ENCODE data around the gene MYO5A.

MYO5A gene

DNA sequence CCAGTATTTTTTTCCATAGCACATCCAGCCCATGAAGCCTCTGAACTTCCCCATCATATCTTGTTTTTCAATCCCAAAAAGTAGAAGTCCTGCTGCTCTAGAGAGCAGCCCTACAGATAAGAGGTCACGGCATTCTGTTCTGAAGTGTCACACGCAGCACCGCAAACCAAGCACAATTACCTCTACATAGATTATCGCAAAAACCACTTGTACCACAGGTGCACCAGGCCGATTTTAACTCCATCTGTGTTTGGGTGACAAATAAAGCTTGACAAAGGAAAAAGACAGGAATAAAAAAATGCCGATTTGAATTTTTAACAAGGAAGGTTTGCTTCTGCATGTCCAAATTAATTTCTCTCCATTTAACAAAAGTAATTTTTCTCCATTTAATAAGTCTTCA, 113.7 kb downstream of the MYO5A start:
- TF ChIP-seq, protein P1, sequence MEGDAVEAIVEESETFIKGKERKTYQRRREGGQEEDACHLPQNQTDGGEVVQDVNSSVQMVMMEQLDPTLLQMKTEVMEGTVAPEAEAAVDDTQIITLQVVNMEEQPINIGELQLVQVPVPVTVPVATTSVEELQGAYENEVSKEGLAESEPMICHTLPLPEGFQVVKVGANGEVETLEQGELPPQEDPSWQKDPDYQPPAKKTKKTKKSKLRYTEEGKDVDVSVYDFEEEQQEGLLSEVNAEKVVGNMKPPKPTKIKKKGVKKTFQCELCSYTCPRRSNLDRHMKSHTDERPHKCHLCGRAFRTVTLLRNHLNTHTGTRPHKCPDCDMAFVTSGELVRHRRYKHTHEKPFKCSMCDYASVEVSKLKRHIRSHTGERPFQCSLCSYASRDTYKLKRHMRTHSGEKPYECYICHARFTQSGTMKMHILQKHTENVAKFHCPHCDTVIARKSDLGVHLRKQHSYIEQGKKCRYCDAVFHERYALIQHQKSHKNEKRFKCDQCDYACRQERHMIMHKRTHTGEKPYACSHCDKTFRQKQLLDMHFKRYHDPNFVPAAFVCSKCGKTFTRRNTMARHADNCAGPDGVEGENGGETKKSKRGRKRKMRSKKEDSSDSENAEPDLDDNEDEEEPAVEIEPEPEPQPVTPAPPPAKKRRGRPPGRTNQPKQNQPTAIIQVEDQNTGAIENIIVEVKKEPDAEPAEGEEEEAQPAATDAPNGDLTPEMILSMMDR (IDR thresholded peaks at IDR 0.05; ENCODE audit: extremely low read depth, missing control alignments): no peak

DNA sequence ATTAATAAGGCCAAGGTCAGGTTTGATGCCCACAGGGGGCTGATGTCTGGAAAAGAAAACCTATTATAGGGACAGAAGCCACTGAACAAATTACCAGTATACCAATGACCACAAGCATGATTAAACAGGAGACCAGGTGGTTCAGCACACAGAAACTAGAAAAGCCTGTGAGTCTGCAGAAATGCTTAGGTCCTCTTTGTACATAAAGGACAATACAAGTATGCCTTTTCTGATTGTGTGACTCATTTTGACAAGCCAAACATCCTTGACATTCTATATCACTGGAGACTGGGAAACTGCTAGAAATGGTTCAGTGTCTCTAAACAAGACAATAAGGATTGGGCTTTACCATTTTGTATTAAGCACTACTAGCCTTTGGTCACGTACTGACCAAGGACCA, 119.9 kb downstream of the MYO5A start:
- TF ChIP-seq, protein P1 (IDR thresholded peaks at IDR 0.05; ENCODE audit: extremely low read depth, missing control alignments): no peak
- no peak for DNase-seq (ENCODE audit: low spot score)

More for the DNA sequence above, 113.7 kb downstream of the MYO5A start:
- no peak for DNase-seq (ENCODE audit: low spot score)

DNA sequence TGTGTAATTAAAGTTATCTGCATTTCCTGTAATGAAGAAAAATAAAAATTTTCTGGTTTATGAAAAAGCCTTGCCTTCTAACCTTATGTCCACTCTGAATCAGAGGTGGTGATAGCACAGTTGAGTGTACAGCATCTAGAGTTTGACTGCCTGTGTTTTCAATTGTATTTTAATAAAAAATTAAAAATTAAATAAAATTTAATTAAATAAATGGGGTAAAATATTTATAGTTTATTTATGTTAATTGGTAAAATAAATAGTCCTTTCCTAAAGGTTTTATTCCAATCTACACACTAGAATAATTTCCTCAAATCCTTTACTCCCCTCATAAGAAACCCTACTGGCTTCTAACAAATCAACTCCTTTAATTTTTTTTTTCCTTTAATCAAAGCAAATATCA, 121.3 kb downstream of the MYO5A start:
- no peak for DNase-seq (ENCODE audit: low spot score)
- TF ChIP-seq, protein P1 (IDR thresholded peaks at IDR 0.05; ENCODE audit: extremely low read depth, missing control alignments): no peak

DNA sequence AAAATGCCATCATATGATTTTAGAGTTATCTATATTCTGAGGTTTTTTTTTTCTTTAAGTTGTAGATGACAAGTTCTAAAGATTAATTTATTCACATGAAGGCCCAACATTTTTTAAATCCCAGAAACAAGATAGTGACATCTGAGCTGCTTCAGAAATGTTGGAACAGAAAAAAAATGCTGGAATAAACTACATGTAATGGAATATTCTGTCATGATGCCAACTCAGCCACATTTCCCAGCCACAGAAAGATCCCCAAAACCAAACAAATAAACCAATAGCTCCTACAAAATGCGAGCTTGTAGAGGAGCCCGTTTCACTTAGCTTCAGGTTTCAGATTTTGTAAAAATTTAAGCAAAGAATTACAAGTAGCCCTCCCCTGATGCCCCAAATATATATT, 122.1 kb downstream of the MYO5A start:
- DNase-seq (ENCODE audit: low spot score): no peak
- TF ChIP-seq, protein P1 (IDR thresholded peaks at IDR 0.05; ENCODE audit: extremely low read depth, missing control alignments): no peak

DNA sequence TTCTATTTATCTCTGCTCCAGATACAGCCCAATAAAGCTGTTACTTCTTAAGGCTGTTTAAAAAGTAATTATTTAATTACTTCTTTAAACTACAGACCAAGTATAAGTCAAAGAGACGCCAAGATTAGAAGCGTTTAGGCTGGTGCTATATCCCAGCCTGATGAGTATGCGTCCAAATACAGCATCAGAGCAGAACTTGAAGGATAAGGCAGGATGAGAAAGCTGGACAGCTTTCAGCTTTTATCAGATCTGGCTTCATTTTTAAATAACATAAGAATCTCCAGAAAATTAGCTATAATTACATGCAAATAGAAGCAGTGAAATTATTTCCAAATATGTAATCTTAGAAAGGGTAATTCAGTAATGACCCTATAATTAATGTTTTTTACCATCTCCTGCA, 122.8 kb downstream of the MYO5A start:
- no peak for DNase-seq (ENCODE audit: low spot score)
- TF ChIP-seq, protein P1 (IDR thresholded peaks at IDR 0.05; ENCODE audit: extremely low read depth, missing control alignments): no peak

DNA sequence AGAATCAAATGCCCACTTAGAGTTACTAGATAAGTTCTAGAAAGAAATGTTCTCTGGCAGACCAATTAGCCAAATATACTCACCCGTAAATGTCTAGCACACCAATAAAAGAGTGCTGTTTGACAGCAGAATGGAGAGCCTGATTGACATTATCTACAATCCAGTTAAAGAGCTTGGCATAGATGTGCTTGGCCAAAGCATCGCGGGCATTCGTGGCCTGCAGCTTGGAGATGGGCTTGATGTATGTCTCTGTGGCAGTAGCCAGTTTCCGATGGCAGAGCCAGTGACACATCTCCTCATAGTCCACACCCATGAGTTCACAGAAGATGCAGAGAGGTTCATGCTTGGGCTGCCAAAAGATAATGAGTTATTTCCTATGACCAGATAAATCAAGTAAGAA, 131.6 kb downstream of the MYO5A start:
- TF ChIP-seq, protein P1 (IDR thresholded peaks at IDR 0.05; ENCODE audit: extremely low read depth, missing control alignments): no peak
- no peak for DNase-seq (ENCODE audit: low spot score)

DNA sequence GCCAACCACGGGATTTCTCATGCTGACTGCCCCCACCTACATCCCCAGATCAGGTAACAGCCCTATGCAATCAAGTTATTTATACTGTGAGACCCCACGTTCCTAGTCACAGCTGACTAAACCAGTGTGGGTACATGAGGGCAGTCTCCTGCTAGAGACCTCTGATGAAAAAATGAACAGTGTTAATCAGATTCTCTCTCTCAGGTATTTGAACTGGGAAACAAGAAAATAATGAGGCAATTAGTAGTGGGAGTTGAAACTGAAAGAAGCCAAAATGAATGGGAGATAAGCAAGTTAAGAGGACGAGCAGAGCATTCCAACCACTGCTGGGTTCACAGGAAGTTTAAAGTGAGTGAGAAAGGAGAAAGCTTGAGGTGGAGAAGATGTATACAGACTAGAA, 134.6 kb downstream of the MYO5A start:
- no peak for DNase-seq (ENCODE audit: low spot score)
- TF ChIP-seq, protein P1 (IDR thresholded peaks at IDR 0.05; ENCODE audit: extremely low read depth, missing control alignments): no peak

Measured in GM20000 (cell line).